Type B pancreatic cell (in vitro differentiated cells): Measurements from ENCODE around the gene CCR7. TPM values are rescaled to one million over a fixed set of nuclear protein-coding genes. Genes with fewer than 3 reads are reported as not detected.

Source experiments
- DNase-seq: peaks from one replicate; pipeline ENCODE4 v3.0.0; 2021; ENCODE audit warnings: mixed read lengths; ENCODE audit not compliant: unreplicated experiment; ENCODE audit errors: extremely low spot score
- H3K27ac Mint-ChIP-seq: 2 replicates; pipeline ENCODE4 v1.8.0; 2021; ENCODE audit warnings: mild to moderate bottlenecking, mixed read lengths
- H3K27me3 Mint-ChIP-seq: 2 replicates; pipeline ENCODE4 v1.8.0; 2021; ENCODE audit warnings: mixed read lengths
- H3K36me3 Mint-ChIP-seq: 2 replicates; pipeline ENCODE4 v1.8.0; 2021; ENCODE audit warnings: mixed read lengths
- H3K4me1 Mint-ChIP-seq: one replicate; pipeline ENCODE4 v1.8.0; 2021; ENCODE audit warnings: mixed read lengths; ENCODE audit not compliant: unreplicated experiment
- H3K4me3 Mint-ChIP-seq: 2 replicates; pipeline ENCODE4 v1.8.0; 2021; ENCODE audit warnings: mild to moderate bottlenecking, mixed read lengths
- H3K9me3 Mint-ChIP-seq: 2 replicates; pipeline ENCODE4 v1.8.0; 2021; ENCODE audit warnings: mixed read lengths
- CTCF ChIP-seq: fragments of 200-600 bp; sonication (generic); conservative IDR thresholded peaks from 2 replicates; pipeline ENCODE4 v1.5.0; 2021; ENCODE audit warnings: antibody characterized with exemption, mild to moderate bottlenecking
- total RNA-seq: library from RNA; stranded (reverse); gene quantifications from 2 replicates; pipeline ENCODE4 v1.2.1, GENCODE V29; 2021; ENCODE audit warnings: low replicate concordance

Gene CCR7
- total RNA-seq, 1 donor from 2014 or later = not detected

GRCh38 chr17:40605306-40605705, 40.0 kb upstream of the CCR7 start:
- Mint-ChIP-seq H3K9me3 (no peaks in the 10 kb centered on the region), H3K27ac (no peak overlapping the region), H3K36me3 (no peaks in the 10 kb centered on the region), H3K27me3 (peaks cover 1% of the 10 kb centered on the region), H3K4me3 (no peak overlapping the region), H3K4me1 (no peaks in the 10 kb centered on the region)
- no peak for DNase-seq
- no peak for TF ChIP-seq CTCF

GRCh38 chr17:40604327-40605080, 39.2 kb upstream of the CCR7 start:
- Mint-ChIP-seq H3K36me3 (no peaks in the 10 kb centered on the region), H3K27me3 (no peaks in the 10 kb centered on the region), H3K4me3 (no peak overlapping the region), H3K9me3 (no peaks in the 10 kb centered on the region), H3K27ac (no peak overlapping the region), H3K4me1 (no peaks in the 10 kb centered on the region)
- no peak for TF ChIP-seq CTCF
- DNase-seq = no peak

- Mint-ChIP-seq H3K36me3 (no peaks in the 10 kb centered on the region), H3K9me3 (no peaks in the 10 kb centered on the region), H3K4me3 (no peak overlapping the region), H3K27me3 (no peaks in the 10 kb centered on the region), H3K27ac (no peak overlapping the region), H3K4me1 (peaks cover 12% of the 10 kb centered on the region)
- DNase-seq = no peak
- no peak for TF ChIP-seq CTCF
Measured at GRCh38 chr17:40602445-40603443, 37.5 kb upstream of the CCR7 start.

- Mint-ChIP-seq H3K27ac (no peak overlapping the region), H3K4me1 (peaks cover 12% of the 10 kb centered on the region), H3K4me3 (no peak overlapping the region), H3K9me3 (no peaks in the 10 kb centered on the region), H3K36me3 (no peaks in the 10 kb centered on the region), H3K27me3 (no peaks in the 10 kb centered on the region)
- no peak for TF ChIP-seq CTCF
- DNase-seq = no peak
Measured at GRCh38 chr17:40600486-40601046, 35.3 kb upstream of the CCR7 start.

GRCh38 chr17:40599468-40599763, 34.1 kb upstream of the CCR7 start:
- no peaks in the 10 kb centered on the region for H3K27me3 Mint-ChIP-seq
- H3K27ac Mint-ChIP-seq = no peak overlapping the region
- DNase-seq = no peak
- peaks cover 12% of the 10 kb centered on the region for H3K4me1 Mint-ChIP-seq
- no peaks in the 10 kb centered on the region for H3K9me3 Mint-ChIP-seq
- no peak overlapping the region for H3K4me3 Mint-ChIP-seq
- no peaks in the 10 kb centered on the region for H3K36me3 Mint-ChIP-seq
- TF ChIP-seq CTCF = no peak
